ENCODE measurements around the gene IMPG2.

The IMPG2 gene

GRCh38 chr3:101273156-101273555 is 47.2 kb downstream of the IMPG2 start:
- DNase-seq: no peak

- no peak for DNase-seq
Observed at GRCh38 chr3:101271728-101272127, 48.6 kb downstream of the IMPG2 start.

GRCh38 chr3:101270149-101270548 is 50.2 kb downstream of the IMPG2 start:
- no peak for DNase-seq

GRCh38 chr3:101268971-101269671 is 51.3 kb downstream of the IMPG2 start:
- no peak for DNase-seq

- no peak for DNase-seq
Observed at GRCh38 chr3:101268141-101268540, 52.2 kb downstream of the IMPG2 start.

- no peak for DNase-seq
Observed at GRCh38 chr3:101266566-101266965, 53.8 kb downstream of the IMPG2 start.

- no peak for DNase-seq
Observed at GRCh38 chr3:101266071-101266470, 54.3 kb downstream of the IMPG2 start.

- DNase-seq: no peak
Observed at GRCh38 chr3:101262393-101263240, 57.8 kb downstream of the IMPG2 start.

GRCh38 chr3:101261506-101261905 is 58.9 kb downstream of the IMPG2 start:
- no peak for DNase-seq

- no peak for DNase-seq
Observed at GRCh38 chr3:101259485-101260341, 60.7 kb downstream of the IMPG2 start.

GRCh38 chr3:101256511-101256910 is 63.9 kb downstream of the IMPG2 start:
- DNase-seq: no peak

GRCh38 chr3:101255441-101255840 is 64.9 kb downstream of the IMPG2 start:
- DNase-seq: no peak

- DNase-seq: no peak
Observed at GRCh38 chr3:101253396-101253795, 67.0 kb downstream of the IMPG2 start.

- no peak for DNase-seq
Observed at GRCh38 chr3:101252945-101253344, 67.4 kb downstream of the IMPG2 start.

GRCh38 chr3:101252307-101252706 is 68.1 kb downstream of the IMPG2 start:
- no peak for DNase-seq

- no peak for DNase-seq
Observed at GRCh38 chr3:101251441-101251840, 68.9 kb downstream of the IMPG2 start.

GRCh38 chr3:101249522-101249921 is 70.9 kb downstream of the IMPG2 start:
- DNase-seq: no peak

- no peak for DNase-seq
Observed at GRCh38 chr3:101248736-101249135, 71.6 kb downstream of the IMPG2 start.

- no peak for DNase-seq
Observed at GRCh38 chr3:101244212-101244575, 76.2 kb downstream of the IMPG2 start.

GRCh38 chr3:101243285-101244211 is 76.8 kb downstream of the IMPG2 start:
- no peak for DNase-seq

GRCh38 chr3:101240719-101241399 is 79.5 kb downstream of the IMPG2 start:
- DNase-seq: no peak

- no peak for DNase-seq
Observed at GRCh38 chr3:101235048-101235447, 85.3 kb downstream of the IMPG2 start.

Measured in RPMI8226 (cell line).